Uterus (tissue), 4 donors: Measurements from ENCODE around the gene NEDD4L. TPM values are rescaled to one million over a fixed set of nuclear protein-coding genes. Genes with fewer than 3 reads are reported as not detected.
A peak's percentile ranks its signal among the peaks of the same experiment; 100 is the strongest.

ENCODE experiments used
- DNase-seq, 2 donors: peaks; one replicate each; pipeline ENCODE4 v3.0.0-alpha.2; 2019 to 2020
- H3K27ac ChIP-seq, 2 donors: fragments of 200-600 bp; sonication (generic); 1 replicate in 1 of 2; 2 replicates in 1 of 2; pipeline ENCODE4 v1.5.1; 2016 to 2018
- H3K27me3 ChIP-seq, 2 donors: fragments of 200-600 bp; sonication (generic); one replicate each; pipeline ENCODE4 v1.5.1; 2018 to 2019; ENCODE audit warnings: control low read depth in 1 of 2
- H3K36me3 ChIP-seq, 2 donors: fragments of 200-600 bp; sonication (generic); one replicate each; pipeline ENCODE4 v1.5.1; 2019; ENCODE audit warnings: control low read depth in 1 of 2
- H3K4me1 ChIP-seq, 2 donors: fragments of 200-600 bp; sonication (generic); one replicate each; pipeline ENCODE4 v1.5.1; 2018 to 2019; ENCODE audit warnings: control low read depth in 1 of 2
- H3K4me3 ChIP-seq, 2 donors: fragments of 200-600 bp; sonication (generic); 1 replicate in 1 of 2; 2 replicates in 1 of 2; pipeline ENCODE4 v1.5.1; 2018 to 2019; ENCODE audit warnings: mild to moderate bottlenecking in 1 of 2
- H3K9me3 ChIP-seq, 2 donors: fragments of 200-600 bp; sonication (generic); one replicate each; pipeline ENCODE4 v1.5.1; 2019; ENCODE audit warnings: control low read depth in 1 of 2
- CTCF ChIP-seq, 4 experiments: fragments of 200-600 bp in 2 of 4; fragments of 450-650 bp in 2 of 4; sonication (generic) in 2 of 4; IDR thresholded peaks; one replicate each; pipeline ENCODE4 v1.5.1; 2016 to 2019; ENCODE audit warnings: antibody characterized with exemption in 4 of 4, mild to moderate bottlenecking in 2 of 4, moderate library complexity in 1 of 4
- POLR2A ChIP-seq, 2 donors: fragments of 450-650 bp; IDR thresholded peaks; one replicate each; pipeline ENCODE4 v1.6.1; 2016; ENCODE audit warnings: antibody characterized with exemption in 2 of 2, mild to moderate bottlenecking in 1 of 2, moderate library complexity in 1 of 2
- intact Hi-C: fragments of 100-400 bp; cut with DNase I; formaldehyde crosslinking; loops from one replicate; pipeline ENCODE4 v1.15.1; 2023; ENCODE audit warnings: low total_unique reads
- total RNA-seq, 4 donors: library from RNA; depleted of rRNA in 3 of 4; stranded (reverse); fragments of >200 nt in 3 of 4; gene quantifications; one replicate each; pipeline versions ENCODE4 v1.1.0 to v1.2.4, GENCODE V29; 2014 to 2023
- donor health status: DM: yes; HTN: yes; CAD: no.

Gene NEDD4L
- total RNA-seq, 4 donors from 2014 or later, result 6.2 to 45.9 (median 32.3) TPM

DNA sequence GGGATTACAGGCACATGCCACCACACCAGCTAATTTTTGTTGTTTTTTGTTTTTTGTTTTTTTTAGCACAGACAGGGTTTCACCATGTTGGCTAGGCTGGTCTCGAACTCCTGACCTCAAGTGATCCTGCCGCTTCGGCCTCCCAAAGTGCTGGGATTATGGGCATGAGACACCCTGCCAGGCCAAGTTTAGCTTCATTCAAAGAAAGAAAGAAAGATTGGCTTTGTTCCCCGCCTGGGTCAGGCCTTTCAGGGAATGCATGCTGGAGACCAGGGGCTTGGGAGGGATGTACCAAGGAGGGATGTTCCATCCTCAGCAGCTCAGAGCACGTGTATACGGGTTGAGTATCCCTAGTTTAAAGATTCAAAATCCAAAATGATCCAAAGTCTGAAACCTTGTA is 301.8 kb downstream of the NEDD4L start:
- Histone ChIP-seq H3K4me1 (no peaks in the 10 kb centered on the region), H3K27me3 (no peaks in the 10 kb centered on the region), H3K4me3 (no peak overlapping the region), H3K36me3 (no peaks in the 10 kb centered on the region), H3K9me3 (no peaks in the 10 kb centered on the region), H3K27ac (peak overlapping the region in 1 of 2 donors; percentile 41)
- intact Hi-C loops, result no loop called here
- DNase-seq, result no peak
- TF ChIP-seq POLR2A (IDR thresholded peaks at IDR 0.05), result no peak
- TF ChIP-seq CTCF (IDR thresholded peaks at IDR 0.05), result no peak

GRCh38 chr18:58347135-58347534 is 303.1 kb downstream of the NEDD4L start:
- intact Hi-C loops, result no loop called here
- TF ChIP-seq POLR2A (IDR thresholded peaks at IDR 0.05) (no peak), CTCF (IDR thresholded peaks at IDR 0.05) (no peak)
- DNase-seq, result no peak
- Histone ChIP-seq H3K4me3 (no peak overlapping the region), H3K27ac (no peak overlapping the region), H3K27me3 (no peaks in the 10 kb centered on the region), H3K36me3 (no peaks in the 10 kb centered on the region), H3K4me1 (no peaks in the 10 kb centered on the region), H3K9me3 (no peaks in the 10 kb centered on the region)

- Histone ChIP-seq H3K27ac (no peak overlapping the region), H3K4me3 (no peak overlapping the region), H3K4me1 (no peaks in the 10 kb centered on the region), H3K36me3 (no peaks in the 10 kb centered on the region), H3K9me3 (no peaks in the 10 kb centered on the region), H3K27me3 (no peaks in the 10 kb centered on the region)
- DNase-seq, result no peak
- TF ChIP-seq CTCF (IDR thresholded peaks at IDR 0.05), result no peak
- no peak for TF ChIP-seq POLR2A (IDR thresholded peaks at IDR 0.05)
- intact Hi-C loops, result no loop called here
Observed at GRCh38 chr18:58348517-58348916, 304.5 kb downstream of the NEDD4L start.

DNA sequence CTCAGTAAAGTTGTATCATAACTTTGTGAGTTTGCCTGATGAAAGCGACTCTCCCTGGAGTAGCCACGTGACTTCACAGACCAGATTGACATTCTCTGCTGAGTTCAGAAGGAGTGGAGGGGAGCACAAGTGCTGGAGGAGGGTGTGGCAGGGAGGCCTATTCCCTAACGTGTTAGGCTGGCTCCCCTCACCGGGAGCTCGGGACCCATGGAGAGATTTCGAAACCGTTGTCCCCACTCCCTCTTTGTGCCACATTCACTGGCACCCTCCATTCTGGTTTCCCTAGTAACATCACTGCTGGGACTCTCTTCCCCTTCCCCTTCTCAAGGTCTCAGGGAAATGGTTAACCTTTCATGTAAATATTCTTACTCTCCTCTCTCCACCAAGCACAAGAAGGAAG is 304.9 kb downstream of the NEDD4L start:
- no peaks in the 10 kb centered on the region for H3K36me3 ChIP-seq
- TF ChIP-seq CTCF (IDR thresholded peaks at IDR 0.05) (no peak), POLR2A (IDR thresholded peaks at IDR 0.05) (no peak)
- no peak overlapping the region for H3K4me3 ChIP-seq
- intact Hi-C loops, result no loop called here
- H3K9me3 ChIP-seq, result no peaks in the 10 kb centered on the region
- no peak overlapping the region for H3K27ac ChIP-seq
- no peak for DNase-seq
- no peaks in the 10 kb centered on the region for H3K27me3 ChIP-seq
- H3K4me1 ChIP-seq, result no peaks in the 10 kb centered on the region

DNA sequence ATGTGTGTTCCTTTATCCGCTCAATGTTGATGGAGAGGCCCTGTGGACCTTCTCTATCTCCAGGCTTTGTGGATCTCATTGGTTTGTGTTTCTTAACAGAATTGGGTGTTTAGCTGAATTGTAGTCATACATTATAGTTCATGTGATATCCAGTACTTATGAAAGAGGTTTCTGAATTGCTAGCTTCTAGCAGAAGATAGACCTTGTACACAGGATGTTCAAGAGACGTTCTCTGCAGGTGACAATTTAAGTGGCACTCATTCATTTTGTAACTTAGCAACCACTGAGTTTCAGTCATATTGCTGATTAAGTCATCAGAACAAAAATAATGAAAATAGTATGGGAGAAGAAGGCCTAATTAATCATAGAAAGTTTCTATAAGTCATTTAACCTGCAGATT is 305.6 kb downstream of the NEDD4L start:
- Histone ChIP-seq H3K9me3 (no peaks in the 10 kb centered on the region), H3K4me3 (no peak overlapping the region), H3K36me3 (no peaks in the 10 kb centered on the region), H3K27ac (no peak overlapping the region), H3K4me1 (no peaks in the 10 kb centered on the region), H3K27me3 (no peaks in the 10 kb centered on the region)
- no peak for DNase-seq
- intact Hi-C loops, result no loop called here
- no peak for TF ChIP-seq CTCF (IDR thresholded peaks at IDR 0.05)
- no peak for TF ChIP-seq POLR2A (IDR thresholded peaks at IDR 0.05)
